HG02852 (cell line): Measurements from ENCODE around the gene PALM3.

ENCODE experiments used
- ATAC-seq: cut with Tn5 transposase; IDR thresholded peaks from one replicate; pipeline ENCODE4 v1.9.1; 2021; ENCODE audit warnings: mild to moderate bottlenecking, moderate library complexity; ENCODE audit not compliant: unreplicated experiment

The PALM3 gene

GRCh38 chr19:14089662-14090508 lies 28.0 kb upstream of the PALM3 start:
- peak; percentile 14 for ATAC-seq

DNA sequence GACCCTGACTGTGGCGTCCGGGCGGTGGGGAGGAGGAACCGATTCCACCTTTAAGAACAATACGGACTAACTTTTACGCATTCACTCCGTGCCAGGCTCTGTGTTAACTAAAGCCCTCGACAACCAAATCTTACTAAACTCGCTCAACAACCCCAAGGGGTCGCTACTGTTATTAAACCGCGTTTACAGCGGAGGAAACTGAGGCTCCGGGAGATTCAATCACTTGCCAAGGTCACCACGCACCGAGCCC lies 27.5 kb upstream of the PALM3 start:
- ATAC-seq = no peak

GRCh38 chr19:14088634-14089411 lies 26.9 kb upstream of the PALM3 start:
- ATAC-seq = no peak

DNA sequence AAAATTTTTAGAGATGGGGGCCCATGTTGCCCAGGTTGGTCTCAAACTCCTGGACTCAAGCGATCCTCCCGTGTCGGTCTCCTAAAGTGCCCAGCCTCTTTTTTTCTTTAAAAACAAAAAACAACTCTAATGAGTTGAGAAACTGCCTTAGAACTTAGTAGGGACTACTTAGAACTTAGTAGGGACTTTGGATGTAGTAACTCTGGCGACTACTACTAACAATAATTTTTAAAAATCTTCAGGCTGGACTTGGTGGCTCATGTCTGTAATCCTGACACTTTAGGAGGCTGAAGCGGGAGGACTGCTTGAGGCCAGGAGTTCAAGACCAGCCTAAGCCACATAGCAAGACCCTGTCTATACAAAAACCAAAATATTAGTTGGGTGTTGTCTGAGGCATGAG lies 24.2 kb upstream of the PALM3 start:
- no peak for ATAC-seq

DNA sequence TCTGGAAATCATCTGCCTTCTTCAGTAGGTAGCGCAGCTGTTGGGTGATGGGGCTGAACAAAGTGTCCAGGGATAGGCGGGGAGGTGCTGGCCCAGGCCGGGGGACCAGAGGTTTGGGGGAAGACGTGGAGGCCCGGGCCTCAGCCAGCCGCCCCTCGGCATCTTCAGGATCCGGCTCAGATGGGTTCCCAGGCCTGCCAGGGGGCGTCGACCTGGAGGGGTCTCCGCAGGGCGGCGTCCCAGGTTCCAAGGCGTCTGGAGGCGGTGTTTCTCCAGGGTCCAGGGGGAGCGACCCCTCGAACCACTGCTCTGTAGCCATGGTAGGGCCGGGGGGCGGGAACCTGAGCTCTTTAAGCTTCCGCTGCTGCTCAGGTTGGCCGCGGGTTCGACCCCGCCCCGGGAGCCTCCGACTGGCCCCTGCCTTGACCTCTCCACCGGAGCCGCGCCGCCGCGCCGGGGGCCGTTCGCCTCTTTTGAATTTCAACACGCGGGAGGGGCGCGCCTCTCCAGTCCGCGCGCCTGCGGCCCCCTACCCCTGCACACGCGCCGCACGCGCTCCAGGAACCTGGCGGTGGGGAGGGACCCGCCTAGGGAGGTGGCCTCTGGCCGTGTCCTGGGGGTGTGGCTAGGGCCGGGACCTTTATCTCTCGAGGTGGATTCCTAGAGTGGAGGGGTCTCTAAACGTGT lies 23.6 kb upstream of the PALM3 start, which contains the start of gene C19orf67:
Gene C19orf67 (minus strand): TSS at position 475 of the 687 bp plus-strand sequence. CDS start 156 bp downstream, at position 319.
- no peak for ATAC-seq

DNA sequence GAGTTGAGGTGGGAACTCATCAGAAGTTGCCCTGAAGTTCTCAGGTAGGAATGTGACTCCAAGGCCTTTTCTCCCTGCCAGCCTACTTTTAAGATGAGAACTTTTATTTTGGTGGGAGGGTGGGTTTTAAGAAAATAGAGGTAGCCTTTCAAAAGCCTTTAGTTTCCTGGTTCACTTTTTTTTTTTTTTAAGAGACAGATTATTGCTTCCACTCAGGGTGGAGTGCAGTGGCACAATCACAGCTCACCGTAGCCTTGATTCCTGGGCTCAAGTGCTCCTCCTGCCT lies 20.7 kb upstream of the PALM3 start:
- no peak for ATAC-seq

DNA sequence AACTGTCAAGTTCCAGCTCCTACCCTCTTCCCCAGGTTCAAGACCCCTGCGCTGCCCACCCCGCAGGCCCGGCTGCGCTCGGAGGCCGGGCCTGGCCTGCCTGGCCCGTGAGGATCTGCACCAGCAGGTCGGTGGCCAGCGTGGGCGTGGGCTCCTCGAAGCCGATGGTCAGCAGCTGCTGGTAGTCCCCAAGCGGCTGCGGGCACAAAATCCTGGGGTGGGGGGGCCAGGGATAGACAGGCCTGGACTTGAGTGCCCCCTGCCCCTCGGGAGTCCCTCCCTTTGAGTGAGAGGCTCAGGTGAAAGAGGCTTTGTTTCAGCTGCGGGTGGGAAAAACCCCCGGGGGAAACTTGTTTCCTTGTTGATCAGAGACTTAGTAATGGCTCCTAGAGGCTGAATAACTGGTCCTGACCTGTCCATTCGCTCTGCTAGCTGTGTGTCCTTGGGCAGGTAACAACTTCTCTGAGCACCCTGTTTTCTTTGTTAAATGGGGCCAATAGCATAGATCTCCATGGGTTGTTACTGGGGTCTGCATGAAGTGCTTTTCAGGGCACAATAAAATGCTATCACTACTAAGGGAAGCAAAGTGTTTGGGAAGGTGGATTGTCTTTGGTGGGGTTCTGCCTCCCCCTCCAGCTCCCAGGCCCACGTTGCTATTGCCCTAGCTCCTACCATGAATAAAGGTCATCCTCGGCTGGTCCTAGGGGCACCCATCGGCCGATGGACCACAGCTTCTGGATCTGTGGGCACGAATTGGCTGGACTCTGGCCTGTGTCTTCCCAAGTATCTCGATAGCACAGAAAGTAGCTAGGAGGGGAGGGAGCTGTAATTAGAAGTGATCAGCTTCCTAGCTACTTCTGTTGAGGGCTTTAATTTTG lies 20.2 kb upstream of the PALM3 start:
- peak; percentile 20 for ATAC-seq

- peak; percentile 88 for ATAC-seq
These were observed 19.3 kb upstream of the PALM3 start for GRCh38 chr19:14080887-14081796.

DNA sequence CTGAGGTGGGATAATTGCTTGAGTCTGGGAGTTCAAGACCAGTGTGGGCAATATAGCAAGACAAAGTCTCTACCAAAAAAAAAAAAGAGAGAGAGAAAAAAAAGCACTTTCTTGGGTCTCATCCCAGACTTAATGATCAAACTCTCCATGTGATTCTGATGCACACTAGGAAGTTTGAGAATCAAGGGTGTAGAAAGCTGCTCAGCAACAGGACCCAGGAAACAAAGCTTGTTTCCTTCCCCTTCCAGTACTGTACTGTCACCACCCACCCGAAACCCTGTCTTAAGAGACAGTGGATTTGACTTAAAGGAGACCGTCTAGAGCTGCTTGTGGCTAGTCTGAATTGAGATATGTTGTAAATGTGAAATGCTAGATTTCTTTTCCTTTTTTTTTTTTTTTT lies 16.5 kb upstream of the PALM3 start:
- ATAC-seq = no peak

- no peak for ATAC-seq
These were observed 12.3 kb upstream of the PALM3 start for GRCh38 chr19:14073925-14074838.

DNA sequence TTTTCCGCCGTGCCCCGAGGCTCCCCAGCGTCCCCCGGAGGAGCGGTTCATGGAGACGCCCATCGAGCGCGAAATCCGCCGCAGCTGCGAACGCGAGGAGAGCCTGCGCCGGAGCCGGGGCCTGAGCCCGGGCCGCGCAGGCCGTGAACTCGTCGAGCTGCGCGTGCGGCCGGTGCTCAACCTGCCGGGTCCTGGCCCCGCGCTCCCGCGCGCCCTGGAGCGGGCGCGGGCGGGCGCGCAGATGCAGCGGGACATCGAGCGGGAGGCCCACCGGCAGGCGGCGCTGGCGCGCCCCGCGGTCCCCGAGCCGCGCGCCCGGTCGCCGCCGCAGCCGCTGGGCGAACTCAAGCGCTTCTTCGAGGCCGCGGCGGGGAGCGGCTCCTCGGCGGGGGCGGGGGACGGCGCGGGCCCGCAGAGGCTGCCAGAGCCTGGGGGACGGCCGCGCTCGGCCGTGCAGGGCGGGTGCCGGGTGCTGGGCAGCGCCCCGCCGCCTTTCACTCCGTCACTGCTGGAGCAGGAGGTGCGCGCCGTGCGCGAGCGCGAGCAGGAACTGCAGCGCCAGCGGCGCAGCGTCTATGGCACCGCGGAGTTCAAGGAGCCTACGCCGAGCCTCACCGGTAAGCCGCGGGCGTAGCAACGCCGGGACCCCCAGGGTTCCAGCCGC lies 11.5 kb upstream of the PALM3 start:
- ATAC-seq = no peak

DNA sequence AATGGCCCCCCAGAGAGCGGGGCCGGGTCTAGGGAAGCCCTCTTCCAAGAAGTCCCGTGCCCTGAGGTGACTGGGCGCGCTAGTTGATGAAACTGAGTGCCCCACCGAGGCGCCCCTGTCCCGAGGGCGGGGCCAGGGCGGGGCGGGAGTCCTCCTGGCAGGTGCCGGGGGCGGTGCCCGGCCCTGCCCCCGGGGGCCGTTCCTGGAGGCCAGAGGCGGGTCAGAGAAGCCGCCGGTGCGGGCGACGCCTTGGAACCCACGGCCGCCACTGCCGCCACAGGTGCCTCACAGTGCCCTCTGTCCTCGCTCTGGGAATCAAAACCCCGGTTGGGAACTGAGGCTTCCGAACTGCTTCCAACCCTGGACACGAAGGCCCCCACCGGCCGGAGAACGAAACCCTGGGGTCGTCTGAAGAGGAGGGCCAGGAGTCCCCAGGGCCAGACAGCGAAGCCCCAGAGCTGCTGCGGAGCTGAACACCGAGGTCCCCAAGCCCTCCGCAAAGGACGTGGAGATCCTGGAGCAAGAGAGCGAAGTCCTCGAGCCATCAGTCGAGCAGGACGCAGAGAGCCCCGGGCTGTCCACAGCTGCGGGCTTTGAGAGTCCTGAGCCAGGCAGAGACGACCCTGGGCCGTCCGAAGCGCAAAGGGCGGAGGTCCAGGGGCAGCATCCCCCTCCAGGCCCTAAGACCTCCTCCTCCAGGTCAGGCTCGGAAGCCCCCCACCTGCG lies 10.8 kb upstream of the PALM3 start, which contains the start of gene MISP3:
Gene MISP3 (plus strand): TSS at position 252 of the 726 bp plus-strand sequence. CDS start 524 bp downstream, outside the sequence.
- no peak for ATAC-seq

DNA sequence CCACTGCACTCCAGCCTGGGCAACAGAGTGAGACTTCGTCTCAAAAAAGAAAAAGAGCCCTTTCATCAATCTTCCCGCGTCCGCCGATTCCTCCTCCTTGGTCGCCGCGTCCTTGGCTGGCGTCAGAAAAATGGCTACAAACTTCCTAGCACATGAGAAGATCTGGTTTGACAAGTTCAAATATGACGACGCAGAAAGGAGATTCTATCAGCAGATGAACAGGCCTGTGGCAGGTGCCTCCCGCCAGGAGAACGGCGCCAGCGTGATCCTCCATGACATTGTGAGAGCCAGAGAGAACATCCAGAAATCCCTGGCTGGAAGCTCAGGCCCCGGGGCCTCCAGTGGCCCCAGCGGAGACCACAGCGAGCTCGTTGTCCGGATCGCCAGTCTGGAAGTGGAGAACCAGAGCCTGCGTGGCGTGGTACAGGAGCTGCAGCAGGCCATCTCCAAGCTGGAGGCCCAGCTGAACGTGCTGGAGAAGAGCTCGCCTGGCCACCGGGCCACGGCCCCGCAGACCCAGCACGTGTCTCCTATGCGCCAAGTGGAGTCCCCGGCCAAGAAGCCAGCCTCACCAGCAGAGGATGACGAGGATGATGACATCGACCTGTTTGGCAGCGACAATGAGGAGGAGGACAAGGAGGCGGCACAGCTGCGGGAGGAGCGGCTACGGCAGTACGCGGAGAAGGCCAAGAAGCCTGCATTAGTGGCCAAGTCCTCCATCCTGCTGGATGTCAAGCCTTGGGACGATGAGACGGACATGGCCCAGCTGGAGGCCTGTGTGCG lies 8.6 kb upstream of the PALM3 start:
- ATAC-seq = no peak

DNA sequence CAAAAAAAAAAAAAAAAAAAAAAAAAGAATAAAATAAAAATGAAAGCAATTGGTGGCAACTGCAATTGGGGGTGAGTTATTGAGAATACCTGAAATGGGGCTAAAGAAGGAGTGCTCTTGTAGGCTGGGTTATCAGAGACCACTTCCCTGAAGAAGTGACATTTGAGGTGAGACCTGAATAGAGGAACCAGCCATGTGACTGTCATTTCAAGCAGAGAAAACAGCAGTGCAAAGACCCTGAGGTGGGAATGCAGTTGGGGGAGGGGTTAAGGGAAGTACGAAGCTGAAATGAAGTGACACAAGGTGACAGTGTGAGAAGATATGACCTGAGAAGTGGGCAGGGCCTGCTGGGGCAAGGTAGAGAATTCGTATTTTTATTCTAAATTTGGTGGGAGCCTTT lies 4.3 kb upstream of the PALM3 start:
- no peak for ATAC-seq

DNA sequence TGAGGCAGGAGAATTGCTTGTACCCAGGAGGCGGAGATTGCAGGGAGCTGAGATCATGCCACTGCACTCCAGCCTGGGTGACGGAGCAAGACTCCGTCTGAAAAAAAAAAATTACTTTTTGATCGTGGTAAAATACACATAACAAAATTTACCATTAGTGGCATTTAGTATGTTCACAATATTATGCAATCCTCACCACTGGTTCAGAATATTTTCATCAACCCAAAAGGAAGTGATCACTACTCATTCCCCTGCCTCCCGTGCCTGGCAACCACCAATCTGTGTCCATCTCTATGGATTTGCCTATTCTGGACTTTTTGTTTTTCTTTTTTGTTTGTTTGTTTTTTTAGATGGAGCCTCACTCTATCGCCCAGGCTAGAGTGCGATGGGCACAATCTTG lies 1.2 kb upstream of the PALM3 start:
- no peak for ATAC-seq

DNA sequence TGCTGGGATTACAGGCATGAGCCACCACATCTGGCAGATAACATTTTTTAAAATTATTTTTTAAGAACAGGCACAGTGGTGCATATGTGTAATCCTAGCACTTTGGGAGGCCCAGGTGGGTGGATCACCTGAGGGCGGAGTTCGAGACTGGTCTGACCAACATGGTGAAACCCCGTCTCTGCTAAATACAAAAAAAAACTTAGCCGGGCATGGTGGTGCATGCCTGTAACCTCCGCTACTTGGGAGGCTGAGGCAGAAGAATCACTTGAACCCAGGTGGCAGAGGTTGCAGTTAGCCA lies 631 bp upstream of the PALM3 start:
- ATAC-seq = no peak
